H1 (cell line): Measurements from ENCODE around the gene RCSD1. TPM values are rescaled to one million over a fixed set of nuclear protein-coding genes. Genes with fewer than 3 reads are reported as not detected.

Experiments used
- CTCF ChIA-PET: fragments of 300-600 bp; sonication (Branson Sonifier 250); formaldehyde crosslinking; loops from one replicate; lab custom pipeline; 2021; ENCODE audit not compliant: partially characterized antibody; lab: Charles Lee
- POLR2A ChIA-PET: fragments of 300-600 bp; sonication (Branson Sonifier 250); formaldehyde crosslinking; loops from one replicate; lab custom pipeline; 2021; ENCODE audit warnings: inconsistent platforms; ENCODE audit not compliant: partially characterized antibody; lab: Charles Lee
- DNase-seq, 2 experiments: peaks; one replicate each; pipeline versions ENCODE4 v3.0.0 to v3.0.0-alpha.2; 2010 to 2022; ENCODE audit warnings: low spot score in 2 of 2, low read depth in 1 of 2, mixed read lengths in 1 of 2
- FAIRE-seq: peaks from 2 replicates; lab custom pipeline; 2011; peaks lifted over from hg19 to GRCh38; lab: Jason Lieb, UNC
- H2AFZ ChIP-seq: 2 replicates; pipeline ENCODE4 v1.8.1; 2012; ENCODE audit warnings: low read length, inconsistent platforms
- H2AK5ac ChIP-seq: 2 replicates; pipeline ENCODE4 v1.6.1; 2013; ENCODE audit warnings: low read depth, low read length
- H2BK120ac ChIP-seq: replicated peaks from 2 replicates; pipeline ENCODE3; 2013; ENCODE audit warnings: low read depth, low read length, inconsistent platforms
- H2BK12ac ChIP-seq: 2 replicates; pipeline ENCODE4 v1.6.1; 2013; ENCODE audit warnings: low read depth, low read length
- H2BK15ac ChIP-seq: 2 replicates; pipeline ENCODE4 v1.6.1; 2013; ENCODE audit warnings: low read length
- H2BK20ac ChIP-seq: 2 replicates; pipeline ENCODE4 v1.6.1; 2013; ENCODE audit warnings: low read length
- H2BK5ac ChIP-seq: 2 replicates; pipeline ENCODE4 v1.6.1; 2013; ENCODE audit warnings: low read depth, low read length
- H3K14ac ChIP-seq: 2 replicates; pipeline ENCODE4 v1.6.1; 2013; ENCODE audit warnings: inconsistent platforms; ENCODE audit not compliant: insufficient read length
- H3K18ac ChIP-seq: 2 replicates; pipeline ENCODE4 v1.6.1; 2013; ENCODE audit warnings: low read length; ENCODE audit errors: extremely low read depth
- H3K23ac ChIP-seq: 2 replicates; pipeline ENCODE4 v1.6.1; 2013; ENCODE audit warnings: inconsistent platforms; ENCODE audit not compliant: insufficient read length
- H3K23me2 ChIP-seq: 2 replicates; pipeline ENCODE4 v1.6.1; 2013; ENCODE audit warnings: low read depth, low read length
- H3K27ac ChIP-seq: 2 replicates; pipeline ENCODE4 v1.6.1; 2011; ENCODE audit warnings: low read depth, low read length, inconsistent platforms
- H3K27me3 ChIP-seq, 4 experiments: replicated peaks in 1 of 4; 1 replicate in 1 of 4; 2 replicates in 3 of 4; pipeline versions ENCODE4 v1.6.1 to v1.8.1; 2011 to 2013; ENCODE audit warnings: low read length in 3 of 4, mild to moderate bottlenecking in 3 of 4, inconsistent platforms in 2 of 4, mixed read lengths in 2 of 4, moderate library complexity in 1 of 4; ENCODE audit not compliant: control insufficient read depth in 3 of 4, insufficient read depth in 3 of 4; ENCODE audit errors: extremely low read depth in 1 of 4
- H3K36me3 ChIP-seq, 4 experiments: 2 replicates each; pipeline versions ENCODE4 v1.6.1 to v1.8.1; 2011 to 2013; ENCODE audit warnings: mild to moderate bottlenecking in 4 of 4, low read length in 3 of 4, moderate library complexity in 2 of 4, control low read depth in 1 of 4, inconsistent platforms in 1 of 4; ENCODE audit not compliant: insufficient read depth in 4 of 4, control insufficient read depth in 2 of 4
- H3K4ac ChIP-seq: replicated peaks from 2 replicates; pipeline ENCODE3; 2013; ENCODE audit warnings: low read length, low read depth, mixed read lengths, inconsistent platforms; ENCODE audit not compliant: insufficient read length
- H3K4me1 ChIP-seq, 4 experiments: replicated peaks in 1 of 4; 1 replicate in 1 of 4; 2 replicates in 3 of 4; pipeline versions ENCODE4 v1.6.1 to v1.8.1; 2011 to 2013; ENCODE audit warnings: low read length in 3 of 4, inconsistent platforms in 2 of 4, mixed read lengths in 1 of 4; ENCODE audit not compliant: insufficient read depth in 4 of 4, control insufficient read depth in 3 of 4
- H3K4me2 ChIP-seq, 2 experiments: 2 replicates each; pipeline versions ENCODE4 v1.6.1 to v1.8.1; 2011 to 2013; ENCODE audit warnings: low read depth in 2 of 2, low read length in 2 of 2, control low read depth in 1 of 2, inconsistent platforms in 1 of 2, mild to moderate bottlenecking in 1 of 2; ENCODE audit not compliant: insufficient read depth in 1 of 2
- H3K4me3 ChIP-seq, 4 experiments: fragments of 200-600, 300-600 bp in 1 of 4; sonication (generic), shearing (Covaris generic), sonication (Bioruptor Twin) in 1 of 4; 2 replicates each; pipeline versions ENCODE4 v1.5.1 to v1.8.1; 2011 to 2016; ENCODE audit warnings: low read length in 4 of 4, low read depth in 3 of 4, control low read depth in 2 of 4, inconsistent platforms in 2 of 4, mild to moderate bottlenecking in 2 of 4, mixed read lengths in 1 of 4, moderate library complexity in 1 of 4; ENCODE audit not compliant: insufficient read depth in 2 of 4; ENCODE audit errors: extremely low read depth in 1 of 4
- H3K56ac ChIP-seq: replicated peaks from 2 replicates; pipeline ENCODE3; 2013; ENCODE audit warnings: low read depth, mild to moderate bottlenecking, mixed read lengths, low read length, inconsistent platforms; ENCODE audit not compliant: insufficient read length
- H3K79me1 ChIP-seq: 2 replicates; pipeline ENCODE4 v1.6.1; 2013; ENCODE audit warnings: low read depth, low read length, control low read depth
- H3K79me2 ChIP-seq, 2 experiments: 2 replicates each; pipeline versions ENCODE4 v1.6.1 to v1.8.1; 2012 to 2013; ENCODE audit warnings: low read length in 2 of 2, mild to moderate bottlenecking in 2 of 2, inconsistent platforms in 1 of 2; ENCODE audit not compliant: insufficient read depth in 2 of 2, control insufficient read depth in 1 of 2
- H3K9ac ChIP-seq, 4 experiments: replicated peaks in 1 of 4; 1 replicate in 1 of 4; 2 replicates in 3 of 4; pipeline versions ENCODE4 v1.6.1 to v1.8.1; 2011 to 2013; ENCODE audit warnings: low read depth in 3 of 4, low read length in 3 of 4, control low read depth in 2 of 4, mild to moderate bottlenecking in 2 of 4, moderate library complexity in 2 of 4, inconsistent platforms in 1 of 4; ENCODE audit errors: extremely low read depth in 1 of 4
- H3K9me3 ChIP-seq, 2 experiments: 2 replicates each; pipeline versions ENCODE4 v1.6.1 to v1.8.1; 2012 to 2013; ENCODE audit warnings: mild to moderate bottlenecking in 2 of 2, moderate library complexity in 2 of 2, control low read depth in 1 of 2, inconsistent platforms in 1 of 2, low read depth in 1 of 2, low read length in 1 of 2, mixed read lengths in 1 of 2; ENCODE audit not compliant: insufficient read depth in 2 of 2
- H4K20me1 ChIP-seq, 2 experiments: replicated peaks in 1 of 2; 2 replicates each; pipeline versions ENCODE3 to v1.8.1; 2011 to 2013; ENCODE audit warnings: inconsistent platforms in 2 of 2, low read length in 2 of 2, mild to moderate bottlenecking in 1 of 2; ENCODE audit not compliant: insufficient read depth in 2 of 2, control insufficient read depth in 1 of 2
- H4K5ac ChIP-seq: 2 replicates; pipeline ENCODE4 v1.6.1; 2013; ENCODE audit warnings: low read length, low read depth, mixed read lengths, inconsistent platforms; ENCODE audit not compliant: insufficient read length
- H4K8ac ChIP-seq: 2 replicates; pipeline ENCODE4 v1.8.0; 2013; ENCODE audit warnings: mild to moderate bottlenecking, moderate library complexity, low read length, inconsistent platforms; ENCODE audit not compliant: insufficient read depth; ENCODE audit errors: extremely low read depth
- H4K91ac ChIP-seq: replicated peaks from 2 replicates; pipeline ENCODE3; 2013; ENCODE audit warnings: low read length, mixed read lengths, inconsistent platforms; ENCODE audit not compliant: insufficient read length
- KDM1A ChIP-seq: fragments of 200-600, 300-600 bp; sonication (generic); IDR thresholded peaks from 2 replicates; pipeline ENCODE4 v1.7.1; 2016; ENCODE audit warnings: mild to moderate bottlenecking, low read length, borderline replicate concordance
- NRF1 ChIP-seq: IDR thresholded peaks from 2 replicates; pipeline ENCODE4 v1.6.1; 2011; ENCODE audit warnings: mild to moderate bottlenecking, low read depth, low read length, improper control_type of control experiment
- SIN3A ChIP-seq, 2 experiments: IDR thresholded peaks in 1 of 2; conservative IDR thresholded peaks in 1 of 2; 2 replicates each; pipeline ENCODE4 v1.6.1; 2011 to 2012; ENCODE audit warnings: low read length in 2 of 2, improper control_type of control experiment in 1 of 2, low read depth in 1 of 2, mild to moderate bottlenecking in 1 of 2
- SP1 ChIP-seq: IDR thresholded peaks from 2 replicates; pipeline ENCODE4 v1.6.1; 2011; ENCODE audit warnings: low read depth, low read length
- WGBS, 2 experiments: shearing (Covaris generic) in 1 of 2; methylation state at CpG; one replicate each; pipeline versions ENCODE4 v1.1.6 to v1.1.7; 2013 to 2015; ENCODE audit warnings: low lambda C conversion rate in 2 of 2, mixed read lengths in 2 of 2, inconsistent platforms in 1 of 2, low coverage in 1 of 2, missing lambda C conversion rate in 1 of 2; ENCODE audit not compliant: insufficient replicate concordance in 2 of 2, insufficient coverage in 1 of 2, insufficient read length in 1 of 2; ENCODE audit errors: extremely low coverage in 1 of 2, missing lambda C conversion rate in 1 of 2; 5-methylcytosine and 5-hydroxymethylcytosine counted together
- polyA plus RNA-seq, 7 experiments: library from polyadenylated mRNA; depleted of rRNA in 3 of 7; stranded (reverse) in 5 of 7; unstranded in 2 of 7; fragments of >200 nt in 5 of 7; fragments of 200-250 nt in 2 of 7; gene quantifications; 1 replicate in 5 of 7; 2 replicates in 1 of 7; 4 replicates in 1 of 7; pipeline versions ENCODE4 v1.2.1 to v1.2.3, GENCODE V29; 2011 to 2013; ENCODE audit warnings: missing spikeins in 2 of 7, mixed read lengths in 2 of 7
- total RNA-seq: library from RNA; stranded (reverse); fragmentation: NEBNext Ultra II Directional; extraction: Animal tissue kit (Norgen Biotek cat#: 25700); gene quantifications from 2 replicates; pipeline ENCODE4 v1.2.1, GENCODE V29; 2021

RCSD1 gene
- total and polyA plus RNA-seq, 2 of the 8 experiments (the other 6 are each of a cell fraction or from before 2014, with no cell fraction given) = 0.47 to 0.69 TPM

- Histone ChIP-seq H2AK5ac (no peak overlapping the region), H3K27ac (no peak overlapping the region), H3K9me3 (no peaks in the 10 kb centered on the region), H2BK120ac (peak overlapping the region; percentile 56), H4K20me1 (no peaks in the 10 kb centered on the region), H3K9ac (no peak overlapping the region), H3K4me1 (peaks cover 2 to 19% (median 12%) of the 10 kb centered on the region in 4 experiments; a peak in 4 of 7 replicates), H2BK5ac (no peak overlapping the region), H3K18ac (no peak overlapping the region), H3K56ac (no peak overlapping the region), H2BK12ac (no peak overlapping the region), H4K8ac (no peak overlapping the region), H4K91ac (no peak overlapping the region), H3K27me3 (no peaks in the 10 kb centered on the region; a peak in 3 of 7 replicates), H3K4me2 (no peak overlapping the region), H3K4me3 (no peak overlapping the region), H4K5ac (no peak overlapping the region), H3K79me1 (no peaks in the 10 kb centered on the region), H3K14ac (no peak overlapping the region), H2AFZ (no peak overlapping the region), H2BK15ac (no peak overlapping the region), H2BK20ac (no peak overlapping the region), H3K36me3 (no peaks in the 10 kb centered on the region), H3K4ac (no peak overlapping the region), H3K23ac (no peak overlapping the region), H3K23me2 (no peaks in the 10 kb centered on the region), H3K79me2 (no peaks in the 10 kb centered on the region)
- ChIA-PET POLR2A (interaction anchor here (0.6 kb wide), 1 partner anchor 394 kb away, joined by 3 read pairs; no protein-coding TSS in a partner anchor), CTCF (interaction anchor here (0.7 to 1.8 kb wide), 4 partner anchors 20 to 172 kb away, joined by 3 to 5 read pairs (median 3); no protein-coding TSS in a partner anchor)
- 72% methylated on average over 10 of the region's 10 CpGs; no CpG with 5 or more reads in 1 of the 2 experiments for WGBS, 2 experiments
- TF ChIP-seq KDM1A = no peak
- TF ChIP-seq SIN3A (conservative IDR thresholded peaks at IDR 0.05 in 1 of 2, IDR thresholded peaks at IDR 0.05 in 1 of 2; ENCODE audit: low read depth in 1 of 2, low read length in 2 of 2) = 0 out of 4 replicates have a peak, but pooled peaks of 1 of the 2 experiments have one; percentile 20
- peak; percentile 90 for TF ChIP-seq SP1
- TF ChIP-seq NRF1 = no peak
- DNase-seq (no peak), FAIRE-seq (peak; percentile 28)
Observed at GRCh38 chr1:167706931-167707877, 77.2 kb downstream of the RCSD1 start.
